GM11168 (cell line): ENCODE measurements around the gene PRICKLE1.
"Not testable (repeated sequence)": the region's sequence is repeated elsewhere in the genome, so short reads cannot be mapped to it uniquely, and the experiment has no call there.

Experiments
- in situ Hi-C: fragments of 300-500 bp; cut with MboI; formaldehyde crosslinking; loops from one replicate; pipeline ENCODE4 v1.12.0; 2022; ENCODE audit warnings: low sequenced_read_pairs; ENCODE audit not compliant: unreplicated experiment

PRICKLE1 gene

GRCh38 chr12:42564556-42564955 is 25.0 kb downstream of the PRICKLE1 start:
- in situ Hi-C loops, result no loop called here

GRCh38 chr12:42560977-42561376 is 28.6 kb downstream of the PRICKLE1 start:
- in situ Hi-C loops, result no loop called here

- in situ Hi-C loops, result no loop called here
These were observed 31.9 kb downstream of the PRICKLE1 start for GRCh38 chr12:42557586-42558172.

GRCh38 chr12:42556917-42557316 is 32.6 kb downstream of the PRICKLE1 start:
- in situ Hi-C loops, result no loop called here

GRCh38 chr12:42552822-42553221 is 36.7 kb downstream of the PRICKLE1 start:
- in situ Hi-C loops, result no loop called here

GRCh38 chr12:42550800-42551199 is 38.7 kb downstream of the PRICKLE1 start:
- in situ Hi-C loops, result no loop called here

- in situ Hi-C loops, result no loop called here
These were observed 42.8 kb downstream of the PRICKLE1 start for GRCh38 chr12:42546709-42547108.

GRCh38 chr12:42541965-42542364 is 47.6 kb downstream of the PRICKLE1 start:
- in situ Hi-C loops, result no loop called here

GRCh38 chr12:42541308-42541707 is 48.2 kb downstream of the PRICKLE1 start:
- in situ Hi-C loops, result not testable (repeated sequence)

- in situ Hi-C loops, result no loop called here
These were observed 49.9 kb downstream of the PRICKLE1 start for GRCh38 chr12:42539696-42540095.

GRCh38 chr12:42538203-42538602 is 51.3 kb downstream of the PRICKLE1 start:
- in situ Hi-C loops, result no loop called here

- in situ Hi-C loops, result no loop called here
These were observed 55.2 kb downstream of the PRICKLE1 start for GRCh38 chr12:42534184-42534838.

- in situ Hi-C loops, result no loop called here
These were observed 59.3 kb downstream of the PRICKLE1 start for GRCh38 chr12:42530284-42530683.

GRCh38 chr12:42525444-42525843 is 64.1 kb downstream of the PRICKLE1 start:
- in situ Hi-C loops, result no loop called here

GRCh38 chr12:42524716-42525115 is 64.8 kb downstream of the PRICKLE1 start:
- in situ Hi-C loops, result no loop called here

GRCh38 chr12:42516573-42516972 is 73.0 kb downstream of the PRICKLE1 start:
- in situ Hi-C loops, result no loop called here

- in situ Hi-C loops, result no loop called here
These were observed 77.9 kb downstream of the PRICKLE1 start for GRCh38 chr12:42511656-42512055.

- in situ Hi-C loops, result no loop called here
These were observed 78.7 kb downstream of the PRICKLE1 start for GRCh38 chr12:42510823-42511222.

- in situ Hi-C loops, result no loop called here
These were observed 80.6 kb downstream of the PRICKLE1 start for GRCh38 chr12:42508913-42509460.

GRCh38 chr12:42507565-42507964 is 82.0 kb downstream of the PRICKLE1 start:
- in situ Hi-C loops, result no loop called here

GRCh38 chr12:42507081-42507480 is 82.5 kb downstream of the PRICKLE1 start:
- in situ Hi-C loops, result no loop called here

- in situ Hi-C loops, result no loop called here
These were observed 85.5 kb downstream of the PRICKLE1 start for GRCh38 chr12:42504049-42504448.
